Muscle of back (tissue), 13 donors: ENCODE results near the gene DACT1. TPM values are rescaled to one million over a fixed set of nuclear protein-coding genes. Genes with fewer than 3 reads are reported as not detected.
"Not testable (repeated sequence)": the region's sequence is repeated elsewhere in the genome, so short reads cannot be mapped to it uniquely, and the experiment has no call there.

ENCODE experiments used
- DNase-seq, 3 donors: peaks; one replicate each; pipeline versions ENCODE4 v3.0.0 to v3.0.0-alpha.2; 2013
- long read RNA-seq, 9 donors: transcript quantifications; one replicate each; lab custom pipeline, GENCODE V29; 2026
- polyA plus RNA-seq, 10 donors: library from polyadenylated mRNA; unstranded; fragments of 120-200 nt; gene quantifications; one replicate each; pipeline ENCODE4 v1.2.1, GENCODE V29; 2013; ENCODE audit not compliant: insufficient read length in 10 of 10

DACT1 gene, protein sequence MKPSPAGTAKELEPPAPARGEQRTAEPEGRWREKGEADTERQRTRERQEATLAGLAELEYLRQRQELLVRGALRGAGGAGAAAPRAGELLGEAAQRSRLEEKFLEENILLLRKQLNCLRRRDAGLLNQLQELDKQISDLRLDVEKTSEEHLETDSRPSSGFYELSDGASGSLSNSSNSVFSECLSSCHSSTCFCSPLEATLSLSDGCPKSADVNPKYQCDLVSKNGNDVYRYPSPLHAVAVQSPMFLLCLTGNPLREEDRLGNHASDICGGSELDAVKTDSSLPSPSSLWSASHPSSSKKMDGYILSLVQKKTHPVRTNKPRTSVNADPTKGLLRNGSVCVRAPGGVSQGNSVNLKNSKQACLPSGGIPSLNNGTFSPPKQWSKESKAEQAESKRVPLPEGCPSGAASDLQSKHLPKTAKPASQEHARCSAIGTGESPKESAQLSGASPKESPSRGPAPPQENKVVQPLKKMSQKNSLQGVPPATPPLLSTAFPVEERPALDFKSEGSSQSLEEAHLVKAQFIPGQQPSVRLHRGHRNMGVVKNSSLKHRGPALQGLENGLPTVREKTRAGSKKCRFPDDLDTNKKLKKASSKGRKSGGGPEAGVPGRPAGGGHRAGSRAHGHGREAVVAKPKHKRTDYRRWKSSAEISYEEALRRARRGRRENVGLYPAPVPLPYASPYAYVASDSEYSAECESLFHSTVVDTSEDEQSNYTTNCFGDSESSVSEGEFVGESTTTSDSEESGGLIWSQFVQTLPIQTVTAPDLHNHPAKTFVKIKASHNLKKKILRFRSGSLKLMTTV
- polyA plus RNA-seq = 10 to 100 TPM; 22.0 to 37.0 (median 29.7) TPM
- long read RNA-seq, donor 1, partial matches to known transcripts = 0 of 7 reads
- long read RNA-seq, donor 1, other reads (novel, unspliced or antisense) = 0 of 7 reads
- long read RNA-seq, donor 2, transcript DACT1-202 (4 exons, 3,734 nt) = major isoform, 5 of 24 reads
- long read RNA-seq, donor 2, transcript DACT1-201 (4 exons, 2,571 nt) = major isoform, 5 of 24 reads
- long read RNA-seq, donor 2, partial matches to known transcripts = 14 of 24 reads
- long read RNA-seq, donor 2, other reads (novel, unspliced or antisense) = 0 of 24 reads
- long read RNA-seq, donor 3 = 0 reads
- long read RNA-seq, donor 4, transcript DACT1-202 (4 exons, 3,734 nt) = major isoform, 7 of 9 reads
- long read RNA-seq, donor 4, partial matches to known transcripts = 0 of 9 reads
- long read RNA-seq, donor 4, other reads (novel, unspliced or antisense) = 0 of 9 reads
- long read RNA-seq, donor 5, transcript DACT1-202 (4 exons, 3,734 nt) = major isoform, 10 of 13 reads
- long read RNA-seq, donor 5, partial matches to known transcripts = 0 of 13 reads
- long read RNA-seq, donor 5, other reads (novel, unspliced or antisense) = 0 of 13 reads
- long read RNA-seq, donor 6, transcript DACT1-201 (4 exons, 2,571 nt) = minor isoform, 5 of 14 reads
- long read RNA-seq, donor 6, transcript DACT1-202 (4 exons, 3,734 nt) = major isoform, 9 of 14 reads
- long read RNA-seq, donor 6, partial matches to known transcripts = 0 of 14 reads
- long read RNA-seq, donor 6, other reads (novel, unspliced or antisense) = 0 of 14 reads
- long read RNA-seq, donor 7, transcript DACT1-201 (4 exons, 2,571 nt) = major isoform, 6 of 10 reads
- long read RNA-seq, donor 7, partial matches to known transcripts = 0 of 10 reads
- long read RNA-seq, donor 7, other reads (novel, unspliced or antisense) = 0 of 10 reads
- long read RNA-seq, donor 8, partial matches to known transcripts = 0 of 3 reads
- long read RNA-seq, donor 8, other reads (novel, unspliced or antisense) = 0 of 3 reads
- long read RNA-seq, donor 9 = 0 reads

DNA sequence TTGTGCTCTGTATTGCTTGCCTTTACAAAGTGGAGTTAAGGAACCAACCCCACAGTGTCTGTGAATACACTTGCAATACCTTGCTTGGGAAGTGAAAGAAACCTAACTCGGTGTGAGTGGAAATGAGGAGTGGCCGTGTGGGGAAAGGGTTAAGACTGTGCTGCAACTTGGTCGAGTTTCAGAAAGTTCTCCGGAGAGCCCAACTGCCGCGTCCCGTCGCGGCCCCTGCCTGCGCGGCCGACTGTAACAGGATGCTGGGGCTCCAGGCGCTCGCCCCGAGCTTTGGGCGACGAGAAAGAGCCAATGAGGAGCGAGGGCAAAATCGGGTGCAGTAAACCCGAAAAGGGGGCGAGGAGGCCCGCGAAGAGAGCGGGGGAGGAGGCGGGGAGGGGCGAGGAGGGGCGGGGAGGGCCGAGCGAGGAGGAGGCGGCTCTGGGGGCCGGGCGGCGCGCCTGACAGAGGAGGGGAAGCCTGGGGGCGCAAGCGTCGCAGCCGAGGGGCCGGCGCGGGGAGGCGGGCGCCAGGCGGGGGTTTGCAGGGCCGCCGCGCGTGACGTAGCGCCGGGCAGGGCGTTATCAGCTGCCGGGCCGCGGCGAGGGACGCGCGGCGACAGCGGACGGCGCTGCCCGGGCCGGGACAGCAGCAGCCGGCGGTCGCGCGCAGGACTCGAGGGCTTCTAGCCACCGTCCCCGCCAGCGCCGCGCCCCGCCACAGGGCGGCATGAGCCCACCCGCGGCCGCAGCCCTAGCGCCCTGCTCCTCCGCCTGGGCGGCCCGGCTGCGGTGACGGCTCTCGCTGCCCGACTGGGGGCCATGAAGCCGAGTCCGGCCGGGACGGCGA, at the start of gene DACT1:
Gene DACT1 (plus strand): TSS at position 572 of the 840 bp plus-strand sequence. CDS start 241 bp downstream, at position 813.
- DNase-seq = peak; percentile 89 to 96 (median 90)

DNA sequence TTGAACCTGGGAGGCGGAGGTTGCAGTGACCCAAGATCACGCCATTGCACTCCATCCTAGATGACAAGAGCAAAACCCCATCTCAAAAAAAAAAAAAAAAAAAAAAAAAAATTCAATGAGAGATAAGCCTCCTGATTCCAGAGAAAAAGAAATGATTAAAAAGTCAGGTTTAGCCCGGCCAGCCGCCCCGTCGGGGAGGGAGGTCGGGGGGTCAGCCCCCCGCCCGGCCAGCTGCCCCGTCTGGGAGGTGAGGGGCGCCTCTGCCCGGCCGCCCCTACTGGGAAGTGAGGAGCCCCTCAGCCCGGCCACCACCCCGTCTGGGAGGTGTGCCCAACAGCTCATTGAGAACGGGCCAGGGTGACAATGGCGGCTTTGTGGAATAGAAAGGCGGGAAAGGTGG, 49.4 kb upstream of the DACT1 start:
- DNase-seq = not testable (repeated sequence)

DNA sequence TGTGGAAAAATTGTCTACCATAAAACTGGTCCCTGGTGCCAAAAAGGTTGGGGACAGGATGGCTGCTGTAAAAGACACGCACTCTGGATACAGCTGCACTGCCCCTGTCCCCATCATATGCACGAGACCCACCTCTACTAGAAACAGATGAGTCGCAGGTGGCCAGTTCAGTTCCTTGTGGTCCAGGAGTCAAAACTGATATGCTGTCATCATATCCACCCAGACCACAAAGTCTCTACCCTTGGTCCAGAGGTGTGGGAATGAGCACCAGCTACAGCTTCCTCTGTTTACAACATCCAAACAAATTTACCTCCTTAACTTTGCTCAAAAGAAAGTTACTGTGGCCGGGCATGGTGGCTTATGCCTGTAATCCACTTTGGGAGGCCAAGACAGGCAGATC, 43.8 kb upstream of the DACT1 start:
- no peak for DNase-seq

DNA sequence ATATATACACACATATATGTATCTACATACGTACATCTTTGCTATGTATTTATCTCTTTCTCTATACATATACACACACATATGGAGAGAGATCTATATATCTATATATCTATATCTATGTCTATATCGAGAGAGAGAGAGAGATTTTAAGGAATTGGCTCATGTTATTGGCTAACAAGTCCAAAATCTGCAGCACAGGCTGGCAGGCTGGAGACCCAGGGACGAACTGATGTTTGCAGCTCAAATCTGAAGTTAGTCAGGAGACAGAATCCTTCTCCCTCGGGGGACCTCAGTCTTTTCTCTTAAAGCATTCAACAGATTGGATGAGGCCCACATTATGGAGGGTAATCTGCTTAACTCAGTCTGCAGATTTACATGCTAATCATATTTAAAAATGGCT, 40.7 kb upstream of the DACT1 start:
- DNase-seq = no peak

DNA sequence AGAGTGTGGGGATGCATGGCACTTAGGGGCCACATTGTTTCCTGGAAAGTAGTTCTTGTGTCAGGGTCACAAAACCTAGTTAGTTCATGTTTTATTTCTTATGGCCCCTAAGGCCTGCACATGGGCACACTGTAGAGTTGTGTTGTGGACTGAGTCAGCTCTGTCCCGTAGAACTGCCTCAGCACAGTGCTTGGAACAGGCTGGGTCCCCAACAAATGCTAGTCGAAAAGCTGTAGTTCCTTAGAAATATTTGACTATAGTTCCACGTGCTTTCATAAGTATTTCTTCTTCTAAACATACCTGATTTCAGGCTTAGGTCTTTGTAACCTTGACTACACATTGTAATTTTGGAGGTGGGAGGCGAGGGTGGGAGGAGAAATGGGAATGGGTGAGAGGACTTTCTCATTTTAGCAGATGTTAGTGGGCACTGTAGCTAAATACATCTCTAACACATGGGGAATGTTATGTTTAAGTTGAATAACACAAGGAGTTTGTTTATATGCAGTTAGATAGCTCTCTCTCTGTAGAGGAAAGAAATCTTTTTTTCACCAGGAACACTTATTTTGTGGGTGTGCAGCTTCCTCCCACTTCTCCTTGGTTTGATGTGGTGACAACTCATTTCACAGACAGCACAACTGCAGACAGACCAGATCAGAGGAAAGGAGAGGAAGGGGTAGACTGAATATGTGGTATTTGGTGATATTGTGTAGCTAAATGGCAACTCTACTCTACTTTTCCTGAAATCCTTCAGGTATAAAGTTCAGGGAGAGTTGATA, 39.5 kb upstream of the DACT1 start:
- no peak for DNase-seq

DNA sequence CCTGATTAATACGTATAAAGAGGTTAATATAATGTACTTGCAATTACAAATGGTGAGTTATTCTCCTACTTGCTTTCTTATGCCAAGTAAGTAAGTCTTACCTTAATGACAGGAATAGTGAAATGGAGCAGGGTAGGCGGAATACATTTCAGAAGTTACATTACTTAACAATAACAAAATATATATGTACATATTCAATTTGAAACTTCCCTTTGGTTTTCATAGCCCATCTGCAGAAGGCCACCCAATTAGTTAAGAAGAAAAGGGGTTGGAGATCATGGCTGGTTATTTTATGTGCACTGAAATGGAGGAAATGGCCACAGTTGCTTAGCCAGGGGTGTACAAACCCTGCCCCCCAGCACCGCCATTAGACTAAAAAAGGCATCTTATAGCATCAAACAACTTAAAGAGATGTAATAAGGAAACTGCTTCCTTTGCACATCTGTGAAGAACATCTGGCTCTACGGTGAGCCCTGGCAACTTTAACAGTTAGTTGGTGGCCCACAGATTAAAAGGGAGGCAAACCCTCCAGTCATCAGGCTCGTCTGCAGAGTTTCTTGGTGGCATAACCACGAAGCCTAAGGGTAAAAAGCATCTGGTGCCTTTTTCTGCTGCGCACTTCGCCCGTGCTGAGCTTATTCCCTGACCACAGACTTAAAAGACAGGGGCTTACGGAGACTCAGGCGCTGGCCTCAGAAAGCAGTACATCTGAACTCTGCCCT, 38.8 kb upstream of the DACT1 start:
- DNase-seq = no peak

DNA sequence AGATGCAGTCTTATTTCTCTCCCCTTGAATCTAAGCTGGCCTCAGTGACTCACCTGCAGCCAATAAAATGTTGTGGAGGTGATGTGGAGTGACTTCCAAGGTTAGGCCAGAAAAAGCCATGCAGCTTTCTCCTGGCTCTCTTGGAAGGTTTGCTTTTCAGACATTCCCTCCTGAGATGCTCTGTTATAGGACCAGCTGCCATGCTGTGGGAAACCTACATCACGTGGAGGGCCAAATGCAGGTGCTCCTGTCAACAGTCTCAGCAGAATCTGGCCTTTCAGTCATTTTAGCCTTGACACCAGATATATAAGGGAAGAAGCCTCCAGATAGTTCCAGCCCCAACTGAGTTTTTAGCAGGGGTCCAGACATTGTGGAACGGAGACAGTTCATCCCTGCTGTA, 38.1 kb upstream of the DACT1 start:
- no peak for DNase-seq

DNA sequence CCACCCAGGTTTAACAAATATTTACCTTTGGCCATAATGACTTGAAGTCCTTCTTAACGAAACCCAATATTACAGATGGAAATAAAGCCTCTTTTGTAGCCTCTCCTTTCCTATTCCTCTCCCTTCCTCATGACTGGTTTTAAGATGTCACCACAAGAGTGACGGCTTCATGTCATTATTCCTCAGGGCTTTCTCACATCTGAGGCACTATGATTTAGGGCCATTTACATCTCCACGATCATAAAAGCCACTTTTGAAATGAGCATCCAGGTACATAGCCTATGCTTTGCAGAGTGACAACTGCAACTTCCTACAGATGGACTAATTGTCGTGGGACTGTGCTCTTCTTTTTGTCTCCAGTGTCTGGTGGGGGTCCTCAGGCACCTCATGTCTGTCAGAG, 32.3 kb upstream of the DACT1 start:
- DNase-seq = no peak

DNA sequence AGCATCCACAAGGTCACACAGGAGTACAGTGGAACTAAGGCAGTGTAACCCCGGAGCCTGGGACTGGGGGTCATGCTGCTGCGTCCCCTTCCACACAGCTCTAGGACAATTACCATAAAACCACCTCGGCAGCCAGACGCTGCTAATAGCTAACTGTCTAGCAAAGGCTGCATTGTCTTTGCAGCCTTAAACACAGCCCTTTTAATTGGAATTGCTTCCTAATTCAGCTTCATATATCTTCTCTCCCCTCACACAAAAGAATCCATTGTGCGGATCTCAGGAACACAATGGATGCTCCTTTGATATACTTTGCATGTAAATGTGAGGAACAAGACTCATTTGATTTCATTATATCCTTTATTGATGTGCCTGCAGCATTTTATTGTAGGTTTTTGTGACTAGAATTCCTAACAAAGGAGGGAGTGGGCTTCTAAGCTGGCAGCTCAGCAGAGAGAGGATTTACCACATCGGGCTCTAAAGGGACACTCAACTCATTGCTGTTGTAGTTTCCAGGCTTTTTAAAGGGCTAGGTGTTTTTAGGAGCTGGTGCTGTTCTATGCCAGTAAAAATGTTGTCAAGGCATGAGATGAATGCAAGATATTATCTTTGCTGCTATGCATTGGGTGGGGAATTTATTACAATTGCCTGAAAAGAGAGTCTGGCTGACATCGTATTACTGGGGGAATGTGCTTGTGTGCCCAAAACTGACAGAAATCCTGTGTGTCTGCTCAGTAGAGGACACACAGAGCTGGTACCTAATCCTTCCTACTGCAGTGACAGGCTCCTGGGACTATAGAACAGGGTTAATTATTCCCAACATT, 30.4 kb upstream of the DACT1 start:
- DNase-seq = no peak

DNA sequence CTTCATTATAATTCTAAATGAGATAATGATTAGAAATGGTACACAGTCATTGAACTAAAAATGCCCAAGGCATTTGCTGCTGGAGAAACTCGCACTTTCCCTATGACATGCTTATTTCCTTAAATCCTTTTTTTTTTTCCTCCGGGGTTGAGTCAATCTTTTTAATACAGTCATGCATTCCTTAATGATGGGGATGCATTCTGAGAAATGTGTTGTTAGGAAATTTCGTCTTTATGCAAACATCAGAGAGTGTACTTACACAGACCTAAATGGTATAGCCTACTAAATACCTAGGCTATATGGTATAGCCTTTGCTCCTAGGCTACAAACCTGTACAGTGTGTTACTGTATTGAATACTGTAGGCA, 29.8 kb upstream of the DACT1 start:
- peak in 1 of 3 donors; percentile 54 for DNase-seq

DNA sequence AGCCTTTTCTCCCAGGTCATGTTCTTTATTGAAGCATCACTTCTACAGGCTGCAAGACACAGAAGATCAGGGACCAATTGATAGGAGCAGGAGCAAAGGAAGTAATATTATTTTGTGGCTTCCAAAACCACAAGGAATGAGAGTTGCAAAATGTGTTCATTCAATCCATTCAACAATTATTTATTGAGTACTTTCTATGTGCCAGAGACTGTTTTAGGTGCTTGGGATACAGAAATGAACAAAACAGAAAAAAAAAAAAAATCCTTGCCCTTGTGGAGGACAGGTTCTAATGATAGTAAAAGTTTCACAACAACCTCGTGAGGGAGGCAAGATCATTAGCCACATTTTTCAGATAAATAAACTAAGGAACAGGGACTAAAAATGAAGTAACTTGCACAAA, 20.1 kb upstream of the DACT1 start:
- no peak for DNase-seq

DNA sequence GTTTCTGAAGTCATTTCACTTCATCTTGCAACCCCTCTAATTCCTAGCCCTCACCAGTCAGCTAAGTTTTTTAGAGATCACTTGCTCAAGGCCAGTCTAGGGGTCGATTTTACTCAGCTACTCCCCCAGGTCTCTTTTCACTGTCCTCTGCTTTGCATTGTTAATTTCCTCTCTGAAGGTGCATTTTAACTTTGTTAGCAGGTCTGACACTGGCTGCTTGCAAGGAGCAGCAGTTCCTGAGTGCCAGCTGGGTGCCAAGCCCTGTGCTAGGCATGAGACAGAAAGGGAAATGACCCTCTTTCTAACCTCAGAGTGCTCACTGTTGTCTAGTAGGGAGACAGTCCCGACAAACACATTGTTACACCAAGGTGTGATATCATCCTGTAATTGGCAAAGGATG, 17.8 kb upstream of the DACT1 start:
- DNase-seq = no peak

DNA sequence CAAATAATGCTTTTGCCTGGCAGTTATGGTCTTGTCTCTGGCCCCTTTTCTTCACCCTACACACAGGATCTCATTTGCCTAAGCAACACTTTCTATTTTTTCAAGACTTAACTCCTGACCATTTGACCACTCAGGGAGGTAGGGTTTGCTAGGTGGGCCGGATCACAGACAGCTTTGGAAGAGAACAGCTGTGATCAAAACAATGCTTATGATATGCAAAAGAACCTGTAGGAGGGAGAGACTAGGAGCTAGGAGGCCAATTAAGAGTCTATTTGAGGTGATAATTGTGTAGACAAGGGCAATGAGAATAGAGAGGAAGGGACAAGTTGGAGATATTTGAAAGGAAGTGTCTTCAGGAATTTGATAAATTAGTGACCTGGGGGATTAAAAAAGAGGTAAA, 12.3 kb upstream of the DACT1 start:
- DNase-seq = no peak

DNA sequence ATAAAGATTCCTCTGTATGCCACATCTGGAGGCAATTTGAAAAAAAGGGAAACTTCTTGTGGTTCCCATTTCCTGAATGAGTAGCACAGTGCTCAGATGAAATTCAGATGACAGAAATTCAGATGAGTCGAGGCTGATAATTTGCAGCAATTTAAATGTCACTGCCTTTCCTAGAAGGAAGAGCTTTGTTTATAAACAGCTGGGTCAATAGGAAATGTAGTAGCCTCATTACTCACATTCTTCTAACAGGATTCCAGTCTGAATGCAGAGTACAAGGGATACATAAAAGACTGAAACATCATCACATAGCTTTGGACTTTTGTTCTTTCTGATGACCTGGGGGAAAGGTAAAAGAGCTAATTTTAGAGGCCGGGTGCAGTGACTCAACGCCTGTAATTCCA, 11.3 kb upstream of the DACT1 start:
- DNase-seq = peak in 1 of 3 donors; percentile 73

DNA sequence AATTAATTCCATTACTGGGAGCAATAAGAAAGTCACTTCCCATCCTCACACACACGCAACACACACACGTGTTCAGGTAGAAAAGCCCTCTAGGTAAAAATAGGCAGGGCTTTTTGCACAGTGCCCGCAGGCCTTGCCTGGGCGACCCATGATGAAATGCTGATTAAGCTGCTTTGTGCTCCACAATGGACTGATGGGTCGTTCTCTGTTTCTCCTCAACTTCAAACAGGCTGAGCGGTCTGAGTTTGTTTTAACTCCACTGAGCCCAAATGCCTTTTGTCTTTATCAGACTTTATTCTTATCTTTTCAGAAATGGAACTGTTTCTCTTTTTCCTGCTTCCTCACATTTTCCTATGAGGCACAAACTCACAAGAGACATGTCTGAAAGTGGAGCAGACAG, 9.4 kb upstream of the DACT1 start:
- DNase-seq = no peak

DNA sequence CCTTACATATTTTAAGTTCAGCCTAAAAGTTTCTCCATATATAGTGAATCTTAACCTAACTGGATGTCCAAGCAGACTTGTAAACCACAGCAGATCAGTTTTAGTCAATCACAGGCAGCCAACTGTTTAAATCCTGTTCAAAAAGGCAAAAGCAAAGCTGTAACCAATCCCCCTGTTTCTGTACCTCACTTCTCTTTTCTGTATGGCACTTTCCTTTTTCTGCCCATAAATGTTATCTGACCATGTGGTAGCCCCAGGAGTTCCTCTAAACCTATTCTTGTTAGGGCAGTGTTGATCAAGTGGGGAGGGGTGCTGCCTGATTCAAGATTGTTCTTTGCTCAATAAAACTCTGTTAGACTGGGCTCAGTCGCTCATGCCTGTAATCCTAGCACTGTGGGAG, 8.5 kb upstream of the DACT1 start:
- no peak for DNase-seq

DNA sequence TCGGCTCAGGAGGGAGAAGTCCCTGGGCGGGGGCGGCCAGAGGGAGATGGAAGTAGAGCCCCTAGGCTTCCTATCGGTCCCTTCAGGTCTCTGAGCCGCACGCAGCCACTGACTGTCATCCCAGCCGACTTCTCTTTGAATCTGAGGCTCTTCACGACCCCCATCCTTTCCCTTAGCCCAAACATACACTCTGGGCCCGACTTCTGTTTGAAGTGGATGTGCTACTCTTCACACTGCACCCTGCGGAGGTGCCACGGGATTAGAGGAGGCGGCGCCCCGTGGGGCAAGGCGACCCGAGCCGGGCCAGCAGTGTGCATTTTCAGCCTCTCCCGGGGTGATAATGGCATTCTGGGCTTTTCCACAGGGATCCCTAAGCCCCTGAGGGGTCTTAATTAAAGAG, 6.0 kb upstream of the DACT1 start:
- no peak for DNase-seq

DNA sequence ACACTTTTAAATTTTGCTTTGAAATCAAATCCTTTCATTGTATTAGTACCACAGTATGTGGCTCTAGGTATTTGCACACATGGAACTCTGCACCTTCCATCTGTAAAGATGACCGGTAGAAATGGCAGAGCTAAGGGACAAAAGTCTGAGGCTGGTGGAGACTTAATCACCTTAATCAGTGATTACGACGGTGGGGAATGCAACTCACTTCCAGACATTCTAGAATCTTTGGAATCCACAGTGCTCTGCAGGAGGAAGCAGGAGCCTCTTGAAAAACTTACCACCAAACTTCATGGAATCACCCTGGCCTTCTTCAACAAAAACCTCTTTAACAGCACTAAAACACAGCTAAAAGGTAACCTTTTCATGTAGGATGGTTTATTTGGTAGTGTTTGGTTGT, 3.9 kb upstream of the DACT1 start:
- DNase-seq = peak in 1 of 3 donors; percentile 13
